ENCODE measurements around the gene MGMT. TPM values are rescaled to one million over a fixed set of nuclear protein-coding genes. Genes with fewer than 3 reads are reported as not detected.
"Not testable (repeated sequence)": the region's sequence is repeated elsewhere in the genome, so short reads cannot be mapped to it uniquely, and the experiment has no call there.

The MGMT gene
- total and polyA plus RNA-seq, 9 donors, result 13.2 to 28.5 (median 15.8) TPM

- not testable (repeated sequence) for H3K36me3 ChIP-seq (ENCODE audit: control insufficient read depth, insufficient read depth, low read length); H3K4me3 ChIP-seq (ENCODE audit: low read length); DNase-seq; H3K27me3 ChIP-seq (ENCODE audit: control insufficient read depth, insufficient read depth, low read length); H3K27ac ChIP-seq (ENCODE audit: low read length); H3K4me1 ChIP-seq (ENCODE audit: control insufficient read depth, insufficient read depth, low read length); H3K9me3 ChIP-seq (replicated peaks; ENCODE audit: control insufficient read depth, low read depth, low read length)
- 100% methylated on average over 3 of the region's 4 CpGs for WGBS (ENCODE audit: insufficient coverage)
Observed at GRCh38 chr10:129435724-129436123, 31.3 kb upstream of the MGMT start.

- 68% methylated on average over 7 of the region's 8 CpGs for WGBS (ENCODE audit: insufficient coverage)
- no peaks in the 10 kb centered on the region for H3K9me3 ChIP-seq (replicated peaks; ENCODE audit: control insufficient read depth, low read depth, low read length)
- peaks cover 4% of the 10 kb centered on the region for H3K4me1 ChIP-seq (ENCODE audit: control insufficient read depth, insufficient read depth, low read length)
- H3K36me3 ChIP-seq (ENCODE audit: control insufficient read depth, insufficient read depth, low read length), result no peaks in the 10 kb centered on the region
- peaks cover 2% of the 10 kb centered on the region for H3K27me3 ChIP-seq (ENCODE audit: control insufficient read depth, insufficient read depth, low read length)
- no peak overlapping the region for H3K27ac ChIP-seq (ENCODE audit: low read length)
- H3K4me3 ChIP-seq (ENCODE audit: low read length), result no peak overlapping the region
- no peak for DNase-seq
Observed at GRCh38 chr10:129438024-129438423, 29.0 kb upstream of the MGMT start.

DNA sequence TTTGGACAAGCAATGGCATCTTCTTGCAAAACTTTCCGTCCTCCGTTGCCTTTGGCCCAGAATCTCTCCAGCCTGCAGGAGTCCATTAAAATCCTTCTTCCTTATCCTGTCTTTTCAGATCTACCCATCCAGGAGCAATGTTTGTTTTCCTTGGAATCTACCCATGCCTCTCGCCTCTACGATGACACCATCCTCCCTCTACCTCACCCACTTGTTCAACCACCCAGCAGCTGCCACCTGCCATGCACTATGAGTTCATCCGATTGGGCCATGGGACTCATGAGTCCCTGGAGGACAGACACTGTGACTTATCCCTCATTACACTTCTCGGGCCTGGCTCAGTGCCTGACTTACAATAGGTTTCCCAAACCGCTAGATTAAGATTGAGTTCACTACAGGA, 26.8 kb upstream of the MGMT start:
- Histone ChIP-seq H3K9me3 (replicated peaks; ENCODE audit: control insufficient read depth, low read depth, low read length) (no peaks in the 10 kb centered on the region), H3K27me3 (ENCODE audit: control insufficient read depth, insufficient read depth, low read length) (peaks cover 2% of the 10 kb centered on the region), H3K4me3 (ENCODE audit: low read length) (no peak overlapping the region), H3K36me3 (ENCODE audit: control insufficient read depth, insufficient read depth, low read length) (no peaks in the 10 kb centered on the region), H3K4me1 (ENCODE audit: control insufficient read depth, insufficient read depth, low read length) (peaks cover 2% of the 10 kb centered on the region), H3K27ac (ENCODE audit: low read length) (no peak overlapping the region)
- no peak for DNase-seq
- 92% methylated on average over 4 of the region's 7 CpGs for WGBS (ENCODE audit: insufficient coverage)

DNA sequence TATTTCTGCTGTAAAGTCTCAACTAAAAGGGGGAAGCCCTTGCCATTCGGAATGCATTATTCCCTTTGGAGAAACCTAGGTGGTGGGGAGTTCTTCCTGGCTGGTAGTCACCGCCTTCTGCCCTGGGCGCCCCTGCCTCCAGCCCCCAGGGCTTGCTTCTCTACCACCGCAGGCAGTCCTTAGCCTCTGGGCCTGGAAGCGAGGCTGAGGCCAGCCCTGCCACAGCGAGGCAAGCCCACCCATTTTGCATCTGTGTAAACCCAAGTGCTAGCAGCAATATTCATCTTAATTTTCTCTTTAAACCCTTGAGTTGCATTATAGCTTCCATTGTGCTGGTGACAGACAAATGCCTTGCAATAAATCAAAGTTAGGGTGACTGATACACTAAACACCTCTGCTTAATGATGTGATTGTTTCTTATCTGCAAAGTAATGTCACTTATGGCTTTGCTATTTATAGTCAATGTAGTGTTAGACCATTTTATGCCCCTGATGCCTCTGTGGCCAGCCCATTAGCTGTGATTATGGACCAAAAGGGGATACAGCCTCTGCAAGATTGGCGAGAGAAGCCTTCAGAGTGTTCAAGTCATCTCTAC, 26.2 kb upstream of the MGMT start:
- H3K27ac ChIP-seq (ENCODE audit: low read length), result no peak overlapping the region
- 92% methylated on average over 5 of the region's 7 CpGs for WGBS (ENCODE audit: insufficient coverage)
- H3K9me3 ChIP-seq (replicated peaks; ENCODE audit: control insufficient read depth, low read depth, low read length), result no peaks in the 10 kb centered on the region
- H3K4me3 ChIP-seq (ENCODE audit: low read length), result no peak overlapping the region
- no peaks in the 10 kb centered on the region for H3K36me3 ChIP-seq (ENCODE audit: control insufficient read depth, insufficient read depth, low read length)
- peaks cover 2% of the 10 kb centered on the region for H3K27me3 ChIP-seq (ENCODE audit: control insufficient read depth, insufficient read depth, low read length)
- H3K4me1 ChIP-seq (ENCODE audit: control insufficient read depth, insufficient read depth, low read length), result peaks cover 2% of the 10 kb centered on the region
- DNase-seq, result no peak

DNA sequence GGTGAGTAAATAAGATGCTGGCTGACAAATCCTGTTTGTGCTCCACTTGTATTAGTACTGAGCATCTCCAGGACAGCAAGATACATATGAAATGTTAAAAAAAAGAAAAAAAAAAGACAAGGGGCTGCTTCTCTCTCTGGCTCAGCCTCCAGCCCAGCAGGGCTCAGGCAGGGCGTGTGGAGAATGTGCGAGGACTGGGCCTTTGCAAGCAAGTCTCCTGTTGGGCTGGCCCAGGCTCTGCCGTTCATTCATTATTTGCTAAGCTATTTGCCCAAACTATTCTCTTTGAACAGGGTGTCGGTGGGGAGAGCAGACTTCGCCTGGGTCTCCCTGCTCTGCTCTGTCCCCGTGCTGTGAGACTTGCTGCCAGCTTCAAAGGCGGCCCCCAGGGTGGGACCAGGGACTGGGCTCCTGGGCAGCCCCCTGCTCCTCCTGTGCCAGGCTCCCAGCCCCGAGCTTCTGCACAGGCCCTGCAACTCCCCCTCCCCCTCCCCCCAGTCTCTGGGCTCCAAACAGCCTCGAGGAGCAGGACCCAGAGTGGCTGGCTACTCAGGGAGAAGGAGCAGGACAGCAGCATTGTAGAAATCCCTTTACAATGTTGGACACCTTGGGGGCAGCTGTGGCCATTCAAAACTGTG, 25.6 kb upstream of the MGMT start:
- no peak for DNase-seq
- Histone ChIP-seq H3K36me3 (ENCODE audit: control insufficient read depth, insufficient read depth, low read length) (no peaks in the 10 kb centered on the region), H3K9me3 (replicated peaks; ENCODE audit: control insufficient read depth, low read depth, low read length) (no peaks in the 10 kb centered on the region), H3K4me1 (ENCODE audit: control insufficient read depth, insufficient read depth, low read length) (peaks cover 2% of the 10 kb centered on the region), H3K27ac (ENCODE audit: low read length) (no peak overlapping the region), H3K27me3 (ENCODE audit: control insufficient read depth, insufficient read depth, low read length) (peaks cover 2% of the 10 kb centered on the region), H3K4me3 (ENCODE audit: low read length) (no peak overlapping the region)
- WGBS (ENCODE audit: insufficient coverage), result 73% methylated on average over 6 of the region's 9 CpGs

DNA sequence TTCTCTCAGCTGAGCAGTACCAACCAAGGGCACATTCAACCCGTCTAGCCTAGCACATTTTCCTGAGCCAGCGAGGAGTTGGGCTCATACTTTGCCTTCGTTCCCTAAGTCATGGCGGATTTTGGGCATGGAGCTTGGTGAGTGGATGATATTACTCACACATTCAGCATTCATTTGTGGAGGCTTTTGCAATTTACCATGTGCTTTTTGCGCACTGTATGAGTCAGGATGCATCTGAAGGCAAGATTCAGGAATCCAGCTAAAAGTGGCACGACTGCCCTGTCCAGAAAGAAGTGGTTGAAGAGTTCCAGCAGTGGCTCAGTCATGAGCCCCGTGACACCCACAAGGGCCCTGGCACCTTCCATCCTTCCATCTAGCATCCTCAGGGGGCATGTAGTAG, 24.2 kb upstream of the MGMT start:
- Histone ChIP-seq H3K36me3 (ENCODE audit: control insufficient read depth, insufficient read depth, low read length) (no peaks in the 10 kb centered on the region), H3K27ac (ENCODE audit: low read length) (no peak overlapping the region), H3K9me3 (replicated peaks; ENCODE audit: control insufficient read depth, low read depth, low read length) (no peaks in the 10 kb centered on the region), H3K4me1 (ENCODE audit: control insufficient read depth, insufficient read depth, low read length) (peaks cover 2% of the 10 kb centered on the region), H3K4me3 (ENCODE audit: low read length) (no peak overlapping the region), H3K27me3 (ENCODE audit: control insufficient read depth, insufficient read depth, low read length) (no peaks in the 10 kb centered on the region)
- 70% methylated on average over 2 of the region's 7 CpGs for WGBS (ENCODE audit: insufficient coverage)
- no peak for DNase-seq

- H3K27me3 ChIP-seq (ENCODE audit: control insufficient read depth, insufficient read depth, low read length), result no peaks in the 10 kb centered on the region
- H3K27ac ChIP-seq (ENCODE audit: low read length), result no peak overlapping the region
- H3K4me1 ChIP-seq (ENCODE audit: control insufficient read depth, insufficient read depth, low read length), result no peaks in the 10 kb centered on the region
- H3K4me3 ChIP-seq (ENCODE audit: low read length), result no peak overlapping the region
- H3K9me3 ChIP-seq (replicated peaks; ENCODE audit: control insufficient read depth, low read depth, low read length), result no peaks in the 10 kb centered on the region
- DNase-seq, result no peak
- no CpG with 5 or more reads among the region's 2 CpGs for WGBS (ENCODE audit: insufficient coverage)
- no peaks in the 10 kb centered on the region for H3K36me3 ChIP-seq (ENCODE audit: control insufficient read depth, insufficient read depth, low read length)
Observed at GRCh38 chr10:129444359-129444758, 22.7 kb upstream of the MGMT start.

- Histone ChIP-seq H3K4me1 (ENCODE audit: control insufficient read depth, insufficient read depth, low read length) (no peaks in the 10 kb centered on the region), H3K4me3 (ENCODE audit: low read length) (no peak overlapping the region), H3K27me3 (ENCODE audit: control insufficient read depth, insufficient read depth, low read length) (no peaks in the 10 kb centered on the region), H3K27ac (ENCODE audit: low read length) (no peak overlapping the region), H3K36me3 (ENCODE audit: control insufficient read depth, insufficient read depth, low read length) (no peaks in the 10 kb centered on the region), H3K9me3 (replicated peaks; ENCODE audit: control insufficient read depth, low read depth, low read length) (no peaks in the 10 kb centered on the region)
- WGBS (ENCODE audit: insufficient coverage), result 95% methylated on average over 7 of the region's 13 CpGs
- DNase-seq, result no peak
Observed at GRCh38 chr10:129445436-129446182, 21.4 kb upstream of the MGMT start.

- WGBS (ENCODE audit: insufficient coverage), result 81% methylated on average over 2 of the region's 4 CpGs
- H3K4me3 ChIP-seq (ENCODE audit: low read length), result no peak overlapping the region
- H3K4me1 ChIP-seq (ENCODE audit: control insufficient read depth, insufficient read depth, low read length), result no peaks in the 10 kb centered on the region
- no peak overlapping the region for H3K27ac ChIP-seq (ENCODE audit: low read length)
- no peak for DNase-seq
- no peaks in the 10 kb centered on the region for H3K36me3 ChIP-seq (ENCODE audit: control insufficient read depth, insufficient read depth, low read length)
- H3K9me3 ChIP-seq (replicated peaks; ENCODE audit: control insufficient read depth, low read depth, low read length), result no peaks in the 10 kb centered on the region
- H3K27me3 ChIP-seq (ENCODE audit: control insufficient read depth, insufficient read depth, low read length), result no peaks in the 10 kb centered on the region
Observed at GRCh38 chr10:129446183-129446581, 20.9 kb upstream of the MGMT start.

DNA sequence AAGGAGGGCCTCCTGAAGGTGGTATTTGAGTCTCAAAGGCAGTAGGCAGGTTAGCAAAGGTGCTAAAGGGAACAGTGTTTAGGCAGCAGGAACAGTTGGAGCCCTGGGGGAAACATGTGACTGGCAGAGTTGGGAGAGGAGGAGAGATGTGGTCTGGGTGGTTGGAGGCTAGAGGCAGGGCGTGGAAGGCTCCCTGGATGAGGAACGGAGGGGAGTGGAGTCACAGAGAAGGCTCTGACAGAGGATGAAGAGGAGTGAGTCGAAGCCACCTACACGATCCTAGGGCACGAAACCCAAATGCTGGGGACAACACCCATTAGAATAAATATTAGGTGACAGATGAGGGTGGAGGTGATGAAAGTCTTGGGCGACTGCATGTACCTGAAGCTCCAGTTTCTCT, 19.6 kb upstream of the MGMT start:
- 96% methylated on average over 4 of the region's 6 CpGs for WGBS (ENCODE audit: insufficient coverage)
- Histone ChIP-seq H3K9me3 (replicated peaks; ENCODE audit: control insufficient read depth, low read depth, low read length) (no peaks in the 10 kb centered on the region), H3K36me3 (ENCODE audit: control insufficient read depth, insufficient read depth, low read length) (no peaks in the 10 kb centered on the region), H3K4me1 (ENCODE audit: control insufficient read depth, insufficient read depth, low read length) (no peaks in the 10 kb centered on the region), H3K27me3 (ENCODE audit: control insufficient read depth, insufficient read depth, low read length) (no peaks in the 10 kb centered on the region), H3K4me3 (ENCODE audit: low read length) (no peak overlapping the region), H3K27ac (ENCODE audit: low read length) (no peak overlapping the region)
- DNase-seq, result no peak

All from muscle of leg (tissue), 11 donors.